Cardiac ventricle fibroblast (primary cell): Measurements from ENCODE around the gene PEAK3. TPM values are rescaled to one million over a fixed set of nuclear protein-coding genes. Genes with fewer than 3 reads are reported as not detected.

ENCODE experiments used
- total RNA-seq: library from RNA; depleted of rRNA; stranded (reverse); fragments of >200 nt; gene quantifications from 2 replicates; pipeline ENCODE4 v1.2.3, GENCODE V29; 2015

PEAK3 gene
- total RNA-seq, result not detected in 2 replicates

GRCh38 chr19:2282062-2282861, at the start of gene PEAK3:
Gene PEAK3, minus strand, starts transcription at chr19:2282175. Its CDS starts 1,244 bp downstream, at chr19:2280931.

GRCh38 chr19:2328401-2329148, 46.6 kb upstream of the PEAK3 start, which contains the start of the genes LSM7 and SPPL2B:
Gene LSM7, minus strand, starts transcription at chr19:2328586. Its CDS starts 20 bp downstream, at chr19:2328566.
Gene SPPL2B, plus strand, starts transcription at chr19:2328684. Its CDS starts 26 bp downstream, at chr19:2328710.

GRCh38 chr19:2308114-2308556, 26.2 kb upstream of the PEAK3 start, which contains the start of gene LINGO3:
Gene LINGO3, minus strand, starts transcription at chr19:2308154. Its CDS starts 16,378 bp downstream, at chr19:2291776.

GRCh38 chr19:2255982-2256685, 25.8 kb downstream of the PEAK3 start, which contains the start of gene JSRP1:
Gene JSRP1, minus strand, starts transcription at chr19:2256417. Its CDS starts 1,103 bp downstream, at chr19:2255314.

GRCh38 chr19:2249010-2249866, 32.7 kb downstream of the PEAK3 start, which contains the start of gene AMH:
Gene AMH, plus strand, starts transcription at chr19:2249323. Its CDS starts 10 bp downstream, at chr19:2249333.

GRCh38 chr19:2236314-2237050, 45.5 kb downstream of the PEAK3 start, which contains the start of the genes PLEKHJ1 and SF3A2:
Gene PLEKHJ1, minus strand, starts transcription at chr19:2236329. Its CDS starts 81 bp downstream, at chr19:2236248.
Gene SF3A2, plus strand, starts transcription at chr19:2236824. Its CDS starts 6,595 bp downstream, at chr19:2243419.

Other genes with a start within 250 kb of the PEAK3 start
- gene MKNK2, start 230.9 kb downstream of the PEAK3 start, total RNA-seq, result 86.6 and 102 TPM in 2 replicates
- gene MOB3A, start 185.8 kb downstream of the PEAK3 start, total RNA-seq, result 31.0 and 34.4 TPM in 2 replicates
- 0.62 and 1.3 TPM in 2 replicates for gene IZUMO4, start 185.3 kb downstream of the PEAK3 start, total RNA-seq
- gene AP3D1, start 130.6 kb downstream of the PEAK3 start, total RNA-seq, result 79.8 and 87.5 TPM in 2 replicates
- 6.4 and 6.6 TPM in 2 replicates for gene DOT1L, start 118.2 kb downstream of the PEAK3 start, total RNA-seq
- gene PLEKHJ1, start 45.8 kb downstream of the PEAK3 start, total RNA-seq, result 44.6 and 47.2 TPM in 2 replicates
- gene SF3A2, start 45.4 kb downstream of the PEAK3 start, total RNA-seq, result 36.3 and 60.0 TPM in 2 replicates
- gene AMH, start 32.9 kb downstream of the PEAK3 start, total RNA-seq, result 0.31 and 0.39 TPM in 2 replicates
- not detected in 2 replicates for gene JSRP1, start 25.8 kb downstream of the PEAK3 start, total RNA-seq
- not detected in 2 replicates for gene LINGO3, start 26.0 kb upstream of the PEAK3 start, total RNA-seq
- 88.4 and 100 TPM in 2 replicates for gene LSM7, start 46.4 kb upstream of the PEAK3 start, total RNA-seq
- gene SPPL2B, start 46.5 kb upstream of the PEAK3 start, total RNA-seq, result 24.6 and 26.0 TPM in 2 replicates
- not detected in 2 replicates for gene TMPRSS9, start 78.1 kb upstream of the PEAK3 start, total RNA-seq
- gene TIMM13, start 145.4 kb upstream of the PEAK3 start, total RNA-seq, result 37.6 and 44.0 TPM in 2 replicates
- gene LMNB2, start 174.8 kb upstream of the PEAK3 start, total RNA-seq, result 24.1 and 26.4 TPM in 2 replicates
- 42.2 and 60.7 TPM in 2 replicates for gene GADD45B, start 194.0 kb upstream of the PEAK3 start, total RNA-seq